GM12878 (cell line): ENCODE results near the gene SERPINA9. TPM values are rescaled to one million over a fixed set of nuclear protein-coding genes. Genes with fewer than 3 reads are reported as not detected.

Experiments
- ATAC-seq: fragments of 200-7000 bp; cut with Tn5 transposase; 3 replicates; pipeline ENCODE4 v1.9.1; 2020; ENCODE audit warnings: mild to moderate bottlenecking, moderate library complexity
- BruUV-seq: library from RNA; stranded (reverse); fragments of 400-500 nt; replicated peaks from 2 replicates; lab custom pipeline; 2021; lab: Mats Ljungman, UMichigan
- CTCF ChIA-PET: fragments of 300-600 bp; sonication (Branson Sonifier 250); formaldehyde crosslinking; extraction: SDS; loops from one replicate; lab custom pipeline; 2021; ENCODE audit warnings: inconsistent platforms; lab: Yijun Ruan, JAX
- POLR2A ChIA-PET: fragments of 350-600 bp; formaldehyde crosslinking; extraction: SDS; loops from one replicate; lab custom pipeline; 2021; ENCODE audit warnings: inconsistent platforms; lab: Charles Lee
- RAD21 ChIA-PET: fragments of 300-600 bp; sonication (Branson Sonifier 250); formaldehyde crosslinking; loops from one replicate; lab custom pipeline; 2023; ENCODE audit warnings: antibody characterized with exemption; ENCODE audit not compliant: unreplicated experiment; lab: Charles Lee
- SMC1A ChIA-PET: fragments of 300-600 bp; sonication (Branson Sonifier 250); formaldehyde crosslinking; loops from one replicate; lab custom pipeline; 2023; ENCODE audit not compliant: unreplicated experiment, uncharacterized antibody; lab: Charles Lee
- DNase-seq: peaks from one replicate; pipeline ENCODE4 v3.0.0-alpha.2; 2011; ENCODE audit warnings: low read depth, low spot score
- FAIRE-seq: peaks from 3 replicates; lab custom pipeline; 2011; peaks lifted over from hg19 to GRCh38; lab: Jason Lieb, UNC
- H2AFZ ChIP-seq: 2 replicates; pipeline ENCODE4 v1.6.0; 2011; ENCODE audit warnings: low read depth, low read length, control low read depth; ENCODE audit not compliant: control insufficient read depth
- H3K27ac ChIP-seq: 2 replicates; pipeline ENCODE4 v1.5.1; 2011; ENCODE audit warnings: control low read depth; ENCODE audit not compliant: control insufficient read depth, insufficient read depth
- H3K27me3 ChIP-seq, 2 experiments: replicated peaks in 1 of 2; 2 replicates each; pipeline versions ENCODE4 v1.6.0 to v1.6.1; 2011; ENCODE audit warnings: low read length in 1 of 2; ENCODE audit not compliant: control insufficient read depth in 2 of 2, insufficient read depth in 2 of 2
- H3K36me3 ChIP-seq, 2 experiments: 2 replicates each; pipeline ENCODE4 v1.5.1; 2011; ENCODE audit warnings: low read length in 1 of 2; ENCODE audit not compliant: control insufficient read depth in 2 of 2, insufficient read depth in 2 of 2
- H3K4me1 ChIP-seq: 2 replicates; pipeline ENCODE4 v1.6.1; 2011; ENCODE audit warnings: mild to moderate bottlenecking, low read length, moderate library complexity, mixed read lengths; ENCODE audit not compliant: control insufficient read depth, insufficient read depth
- H3K4me2 ChIP-seq: 2 replicates; pipeline ENCODE4 v1.6.0; 2011; ENCODE audit warnings: control low read depth; ENCODE audit not compliant: control insufficient read depth, insufficient read depth
- H3K4me3 ChIP-seq: fragments of 200-600 bp; sonication (generic); 2 replicates; pipeline ENCODE4 v1.5.1; 2016
- H3K79me2 ChIP-seq: 2 replicates; pipeline ENCODE4 v1.6.0; 2011; ENCODE audit warnings: low read length; ENCODE audit not compliant: control insufficient read depth, insufficient read depth
- H3K9ac ChIP-seq: 2 replicates; pipeline ENCODE4 v1.8.0; 2011; ENCODE audit warnings: low read length, control low read depth, mixed read lengths; ENCODE audit not compliant: control insufficient read depth, insufficient read depth
- H3K9me3 ChIP-seq: replicated peaks from 3 replicates; pipeline ENCODE4 v1.5.1; 2011; ENCODE audit warnings: mild to moderate bottlenecking, low read length; ENCODE audit not compliant: control insufficient read depth, insufficient read depth
- H4K20me1 ChIP-seq: 2 replicates; pipeline ENCODE4 v1.6.0; 2011; ENCODE audit not compliant: control insufficient read depth, insufficient read depth
- ATF3 ChIP-seq: IDR thresholded peaks from 2 replicates; pipeline ENCODE4 v1.6.1; 2011; ENCODE audit warnings: low read depth, mild to moderate bottlenecking, low read length, moderate library complexity, borderline replicate concordance; ENCODE audit errors: extremely low read depth
- CHD4 ChIP-seq: fragments of 200-600 bp; sonication (generic); IDR thresholded peaks from 2 replicates; pipeline ENCODE4 v1.6.1; 2016; ENCODE audit warnings: mild to moderate bottlenecking
- EED ChIP-seq: sonication (generic); IDR thresholded peaks from 2 replicates; pipeline ENCODE4 v1.6.1; 2016; ENCODE audit warnings: antibody characterized with exemption, low read depth
- EGR1 ChIP-seq, 2 experiments: IDR thresholded peaks; 1 replicate in 1 of 2; 2 replicates in 1 of 2; pipeline ENCODE4 v1.6.1; 2011 to 2012; ENCODE audit warnings: low read depth in 2 of 2, low read length in 2 of 2, borderline replicate concordance in 1 of 2, mild to moderate bottlenecking in 1 of 2, moderate library complexity in 1 of 2
- ESRRA ChIP-seq: IDR thresholded peaks from 2 replicates; pipeline ENCODE4 v1.6.1; 2012; ENCODE audit warnings: mild to moderate bottlenecking, low read length, improper control_type of control experiment
- GATAD2B ChIP-seq: fragments of 450-650 bp; conservative IDR thresholded peaks from 2 replicates; pipeline ENCODE4 v1.6.1; 2017; ENCODE audit warnings: low read depth, mild to moderate bottlenecking, moderate library complexity
- ZNF217 ChIP-seq: fragments of 450-650 bp; IDR thresholded peaks from 2 replicates; pipeline ENCODE4 v1.6.1; 2017; ENCODE audit warnings: antibody characterized with exemption, mild to moderate bottlenecking
- ZSCAN29 ChIP-seq: fragments of 450-650 bp; IDR thresholded peaks from 2 replicates; pipeline ENCODE4 v1.6.1; 2017; ENCODE audit warnings: mild to moderate bottlenecking, moderate library complexity
- WGBS: methylation state at CpG from one replicate; pipeline ENCODE4 v1.1.6; 2016; ENCODE audit warnings: low lambda C conversion rate; ENCODE audit not compliant: insufficient replicate concordance, insufficient coverage; ENCODE audit errors: missing lambda C conversion rate; 5-methylcytosine and 5-hydroxymethylcytosine counted together
- in situ Hi-C: fragments of 300-500 bp; cut with MboI; formaldehyde crosslinking; loops from 9 replicates; pipeline ENCODE4 v1.14.3; 2018; ENCODE audit warnings: mixed read lengths
- intact Hi-C: fragments of 100-400 bp; cut with micrococcal nuclease; formaldehyde crosslinking; loops from one replicate; pipeline ENCODE4 v1.14.2; 2022; ENCODE audit not compliant: unreplicated experiment
- polyA plus RNA-seq, 11 experiments: library from polyadenylated mRNA; depleted of rRNA in 4 of 11; unstranded in 6 of 11; stranded (reverse) in 5 of 11; fragments of >200 nt; fragmentation: Nextera tagmentation in 4 of 11; fragmentation: Illumina TruSeq in 1 of 11; extraction: Ambion mirVana in 4 of 11; extraction: Trizol in 1 of 11; gene quantifications; 1 replicate in 1 of 11; 2 replicates in 10 of 11; pipeline versions ENCODE4 v1.2.1 to v1.2.3, GENCODE V29; 2011 to 2016; ENCODE audit warnings: inconsistent platforms in 2 of 11, missing spikeins in 2 of 11, low read depth in 1 of 11
- total RNA-seq, 4 experiments: library from RNA; depleted of rRNA in 3 of 4; stranded (reverse); fragments of >200 nt in 3 of 4; fragmentation: Illumina TruSeq in 1 of 4; extraction: Trizol in 1 of 4; gene quantifications; 2 replicates each; pipeline versions ENCODE4 v1.2.1 to v1.2.3, GENCODE V29; 2013 to 2021

SERPINA9 gene
- total and polyA plus RNA-seq, 10 of the 15 experiments (the other 5 are each of a cell fraction or from before 2014, with no cell fraction given): 0.05 TPM; not detected in 9

GRCh38 chr14:94449930-94450329 lies 26.1 kb downstream of the SERPINA9 start:
- DNase-seq (no peak), FAIRE-seq (no peak), ATAC-seq (no peak)
- peaks cover 0 to 1% of the 10 kb centered on the region in 2 experiments; a peak in 2 of 4 replicates for H3K27me3 ChIP-seq
- CTCF ChIA-PET: no interaction called here
- POLR2A ChIA-PET: no interaction called here
- no peak overlapping the region for H3K4me3 ChIP-seq
- RAD21 ChIA-PET: interaction anchor here (0.7 kb wide), 1 partner anchor 42 kb away, joined by 3 read pairs; no protein-coding TSS in a partner anchor
- SMC1A ChIA-PET: no interaction called here
- no peak overlapping the region for H2AFZ ChIP-seq
- 42% methylated on average over 6 of the region's 6 CpGs for WGBS
- H3K4me2 ChIP-seq: no peak overlapping the region
- intact Hi-C loops (no loop called here), in situ Hi-C loops (no loop called here)
- no TSS peak for BruUV-seq
- TF ChIP-seq GATAD2B (no peak), ATF3 (no peak), ZSCAN29 (no peak), EGR1 (IDR thresholded peaks at IDR 0.05; ENCODE audit: borderline replicate concordance in 1 of 2, low read depth in 2 of 2, low read length in 2 of 2) (no peak), ZNF217 (no peak), ESRRA (no peak), CHD4 (no peak), EED (no peak)
- no peaks in the 10 kb centered on the region for H3K36me3 ChIP-seq
- H3K9ac ChIP-seq: no peak overlapping the region
- no peaks in the 10 kb centered on the region for H4K20me1 ChIP-seq
- no peaks in the 10 kb centered on the region for H3K4me1 ChIP-seq
- no peak overlapping the region for H3K27ac ChIP-seq
- H3K9me3 ChIP-seq: no peaks in the 10 kb centered on the region
- no peaks in the 10 kb centered on the region for H3K79me2 ChIP-seq
